ENCODE results near the gene C5AR1. TPM values are rescaled to one million over a fixed set of nuclear protein-coding genes. Genes with fewer than 3 reads are reported as not detected.
"Not testable (repeated sequence)": the region's sequence is repeated elsewhere in the genome, so short reads cannot be mapped to it uniquely, and the experiment has no call there.

C5AR1 gene
- total and polyA plus RNA-seq, 8 donors, result 0.45 to 15.2 (median 2.9) TPM

DNA sequence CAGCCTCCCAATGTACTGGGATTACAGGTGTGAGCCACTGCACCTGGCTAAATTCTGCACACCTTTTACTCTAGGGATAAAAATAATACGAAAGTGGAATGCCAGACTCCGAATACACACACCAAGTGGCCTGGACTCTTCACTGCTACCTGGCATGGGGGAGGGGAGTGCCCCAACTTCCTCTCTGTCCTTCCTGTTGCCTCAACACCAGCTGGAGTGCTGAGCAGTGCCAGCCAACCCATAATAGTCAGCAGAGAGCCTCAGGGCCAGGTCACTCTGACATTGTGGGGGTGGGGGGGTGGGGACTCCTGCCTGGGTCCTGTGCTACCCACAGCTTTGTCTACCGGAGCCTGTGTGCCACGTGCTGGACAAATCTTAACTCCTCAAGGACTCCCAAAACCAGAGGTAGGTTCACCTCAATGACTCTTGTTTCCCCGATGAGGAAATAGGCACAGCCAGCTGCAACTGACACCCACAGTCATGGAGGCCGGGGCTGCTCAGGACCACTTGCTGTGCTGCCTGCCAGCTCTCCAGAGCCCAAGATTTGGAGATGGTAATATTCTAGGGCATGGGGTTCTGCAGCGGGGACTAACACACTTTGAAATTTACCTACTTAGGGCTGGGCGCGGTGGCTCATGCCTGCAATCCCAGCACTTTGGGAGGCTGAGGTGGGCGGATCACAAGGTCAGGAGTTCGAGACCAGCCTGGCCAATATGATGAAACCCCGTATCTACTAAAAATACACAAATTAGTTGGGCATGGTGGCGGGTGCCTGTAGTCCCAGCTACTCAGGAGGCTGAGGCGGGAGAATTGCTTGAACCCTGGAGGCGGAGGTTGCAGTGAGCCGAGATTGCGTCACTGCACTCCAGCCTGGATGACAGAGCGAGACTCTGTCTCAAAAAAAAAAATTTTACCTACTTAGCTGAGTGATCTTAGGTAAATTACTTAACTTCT is 27.4 kb downstream of the C5AR1 start:
- peak in 1 of 3 donors; percentile 15 for TF ChIP-seq POLR2AphosphoS5 (IDR thresholded peaks at IDR 0.05)
- Histone ChIP-seq H3K36me3 (peaks cover 0 to 10% (median 0%) of the 10 kb centered on the region in 4 donors), H3K4me3 (peak overlapping the region in 2 of 4 donors; percentile 5 to 9), H3K27ac (peak overlapping the region in 3 of 5 donors; percentile 29 to 62 (median 31)), H3K27me3 (peaks cover 0 to 35% (median 0%) of the 10 kb centered on the region in 3 donors)
- WGBS, 5 donors, result 62 to 80% (median 73%) methylated on average over 15 to 18 of the region's 18 CpGs
- H3K9me3 ChIP-seq; intact Hi-C loops (cut with DNase I; ENCODE audit: low total_unique reads); H3K4me1 ChIP-seq: not testable (repeated sequence)
- DNase-seq, result peak; percentile 47 to 55

DNA sequence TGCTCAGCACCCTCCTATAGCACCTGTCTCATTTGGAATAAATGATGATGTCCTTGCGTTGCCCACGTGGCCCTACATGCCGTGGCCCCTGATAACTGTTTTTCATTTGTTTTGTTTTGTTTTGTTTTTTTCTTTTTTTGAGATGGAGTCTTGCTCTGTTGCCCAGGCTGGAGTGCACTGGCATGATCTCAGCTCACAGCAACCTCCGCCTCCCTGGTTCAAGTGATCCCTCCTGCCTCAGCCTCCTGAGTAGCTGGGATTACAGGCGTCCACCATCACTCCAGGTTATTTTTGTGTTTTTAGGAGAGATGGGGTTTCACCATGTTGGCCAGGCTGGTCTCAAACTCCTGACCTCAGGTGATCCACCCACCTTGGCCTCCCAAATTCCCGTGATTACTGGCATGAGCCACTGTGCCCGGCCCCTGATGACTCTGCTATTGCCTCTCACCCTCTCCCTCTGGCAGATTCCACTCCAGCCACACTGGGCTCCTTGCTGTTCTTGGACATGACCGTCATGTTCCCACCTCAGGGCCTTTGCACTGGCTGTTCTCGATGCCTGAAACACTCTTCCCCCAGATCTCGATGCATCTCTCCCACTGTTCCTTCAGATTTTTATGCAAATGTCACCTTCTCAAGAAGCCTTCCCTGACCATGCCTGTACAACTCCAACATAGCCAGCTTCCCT is 29.7 kb downstream of the C5AR1 start:
- WGBS, 5 donors, result 74 to 79% (median 77%) methylated on average over 10 of the region's 10 CpGs
- Histone ChIP-seq H3K4me1 (no peaks in the 10 kb centered on the region), H3K27me3 (peaks cover 0 to 17% (median 0%) of the 10 kb centered on the region in 3 donors), H3K4me3 (no peak overlapping the region), H3K36me3 (peaks cover 0 to 10% (median 0%) of the 10 kb centered on the region in 4 donors), H3K27ac (no peak overlapping the region), H3K9me3 (no peaks in the 10 kb centered on the region)
- no peak for DNase-seq
- TF ChIP-seq EP300 (IDR thresholded peaks at IDR 0.05) (no peak), POLR2A (IDR thresholded peaks at IDR 0.05) (no peak), POLR2AphosphoS5 (IDR thresholded peaks at IDR 0.05) (no peak)
- TF ChIP-seq, protein P1, sequence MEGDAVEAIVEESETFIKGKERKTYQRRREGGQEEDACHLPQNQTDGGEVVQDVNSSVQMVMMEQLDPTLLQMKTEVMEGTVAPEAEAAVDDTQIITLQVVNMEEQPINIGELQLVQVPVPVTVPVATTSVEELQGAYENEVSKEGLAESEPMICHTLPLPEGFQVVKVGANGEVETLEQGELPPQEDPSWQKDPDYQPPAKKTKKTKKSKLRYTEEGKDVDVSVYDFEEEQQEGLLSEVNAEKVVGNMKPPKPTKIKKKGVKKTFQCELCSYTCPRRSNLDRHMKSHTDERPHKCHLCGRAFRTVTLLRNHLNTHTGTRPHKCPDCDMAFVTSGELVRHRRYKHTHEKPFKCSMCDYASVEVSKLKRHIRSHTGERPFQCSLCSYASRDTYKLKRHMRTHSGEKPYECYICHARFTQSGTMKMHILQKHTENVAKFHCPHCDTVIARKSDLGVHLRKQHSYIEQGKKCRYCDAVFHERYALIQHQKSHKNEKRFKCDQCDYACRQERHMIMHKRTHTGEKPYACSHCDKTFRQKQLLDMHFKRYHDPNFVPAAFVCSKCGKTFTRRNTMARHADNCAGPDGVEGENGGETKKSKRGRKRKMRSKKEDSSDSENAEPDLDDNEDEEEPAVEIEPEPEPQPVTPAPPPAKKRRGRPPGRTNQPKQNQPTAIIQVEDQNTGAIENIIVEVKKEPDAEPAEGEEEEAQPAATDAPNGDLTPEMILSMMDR (IDR thresholded peaks at IDR 0.05), result no peak
- intact Hi-C loops (cut with DNase I; ENCODE audit: low total_unique reads), result no loop called here

DNA sequence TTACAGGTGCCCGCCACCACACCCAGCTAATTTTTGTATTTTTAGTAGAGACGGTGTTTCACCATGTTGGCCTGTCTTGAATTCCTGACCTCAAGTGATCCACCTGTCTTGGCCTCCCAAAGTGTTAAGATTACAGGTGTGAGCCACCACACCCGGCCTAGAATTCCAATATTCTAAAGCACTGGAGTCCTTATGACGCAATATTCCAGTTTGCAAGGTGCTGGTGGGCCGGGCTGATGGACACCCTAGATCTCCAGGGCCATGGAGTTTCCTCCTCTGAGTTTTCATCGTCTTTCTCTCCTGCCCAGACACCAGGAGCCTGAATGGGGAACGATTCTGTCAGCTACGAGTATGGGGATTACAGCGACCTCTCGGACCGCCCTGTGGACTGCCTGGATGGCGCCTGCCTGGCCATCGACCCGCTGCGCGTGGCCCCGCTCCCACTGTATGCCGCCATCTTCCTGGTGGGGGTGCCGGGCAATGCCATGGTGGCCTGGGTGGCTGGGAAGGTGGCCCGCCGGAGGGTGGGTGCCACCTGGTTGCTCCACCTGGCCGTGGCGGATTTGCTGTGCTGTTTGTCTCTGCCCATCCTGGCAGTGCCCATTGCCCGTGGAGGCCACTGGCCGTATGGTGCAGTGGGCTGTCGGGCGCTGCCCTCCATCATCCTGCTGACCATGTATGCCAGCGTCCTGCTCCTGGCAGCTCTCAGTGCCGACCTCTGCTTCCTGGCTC is 31.0 kb downstream of the C5AR1 start:
- Histone ChIP-seq H3K36me3 (peaks cover 0 to 10% (median 0%) of the 10 kb centered on the region in 4 donors), H3K4me1 (no peaks in the 10 kb centered on the region), H3K27me3 (peaks cover 0 to 17% (median 0%) of the 10 kb centered on the region in 3 donors), H3K4me3 (no peak overlapping the region), H3K9me3 (no peaks in the 10 kb centered on the region), H3K27ac (no peak overlapping the region)
- DNase-seq, result no peak
- intact Hi-C loops (cut with DNase I; ENCODE audit: low total_unique reads), result no loop called here
- 82 to 94% (median 94%) methylated on average over 7 to 29 of the region's 29 CpGs for WGBS, 5 donors
- TF ChIP-seq, protein P1 (IDR thresholded peaks at IDR 0.05), result no peak
- TF ChIP-seq POLR2AphosphoS5 (IDR thresholded peaks at IDR 0.05), result no peak
- TF ChIP-seq EP300 (IDR thresholded peaks at IDR 0.05), result no peak
- TF ChIP-seq POLR2A (IDR thresholded peaks at IDR 0.05), result no peak

DNA sequence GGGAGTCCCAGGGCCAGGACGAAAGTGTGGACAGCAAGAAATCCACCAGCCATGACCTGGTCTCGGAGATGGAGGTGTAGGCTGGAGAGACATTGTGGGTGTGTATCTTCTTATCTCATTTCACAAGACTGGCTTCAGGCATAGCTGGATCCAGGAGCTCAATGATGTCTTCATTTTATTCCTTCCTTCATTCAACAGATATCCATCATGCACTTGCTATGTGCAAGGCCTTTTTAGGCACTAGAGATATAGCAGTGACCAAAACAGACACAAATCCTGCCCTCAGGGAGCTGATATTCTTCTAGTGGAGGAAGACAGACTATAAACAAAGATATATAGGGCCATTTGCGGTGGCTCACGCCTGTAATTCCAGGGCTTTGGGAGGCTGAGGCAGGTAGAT is 32.1 kb downstream of the C5AR1 start:
- H3K36me3 ChIP-seq, result peaks cover 0 to 10% (median 0%) of the 10 kb centered on the region in 4 donors
- no peak for TF ChIP-seq POLR2AphosphoS5 (IDR thresholded peaks at IDR 0.05)
- TF ChIP-seq, protein P1 (IDR thresholded peaks at IDR 0.05), result no peak
- no peak for TF ChIP-seq POLR2A (IDR thresholded peaks at IDR 0.05)
- TF ChIP-seq EP300 (IDR thresholded peaks at IDR 0.05), result no peak
- no peak overlapping the region for H3K4me3 ChIP-seq
- no peak overlapping the region for H3K27ac ChIP-seq
- no peak for DNase-seq
- peaks cover 0 to 13% (median 0%) of the 10 kb centered on the region in 3 donors for H3K27me3 ChIP-seq
- H3K4me1 ChIP-seq, result no peaks in the 10 kb centered on the region
- no peaks in the 10 kb centered on the region for H3K9me3 ChIP-seq
- intact Hi-C loops (cut with DNase I; ENCODE audit: low total_unique reads), result no loop called here
- WGBS, 5 donors, result 81 to 90% (median 89%) methylated on average over 4 of the region's 4 CpGs

All from stomach (tissue), 9 donors.